HG02973 (cell line): ENCODE data around the gene SCEL.
"Not testable (repeated sequence)": the region's sequence is repeated elsewhere in the genome, so short reads cannot be mapped to it uniquely, and the experiment has no call there.

ENCODE experiments used
- ATAC-seq: cut with Tn5 transposase; IDR thresholded peaks from one replicate; pipeline ENCODE4 v1.9.1; 2021; ENCODE audit warnings: moderate library complexity; ENCODE audit not compliant: unreplicated experiment

SCEL gene

DNA sequence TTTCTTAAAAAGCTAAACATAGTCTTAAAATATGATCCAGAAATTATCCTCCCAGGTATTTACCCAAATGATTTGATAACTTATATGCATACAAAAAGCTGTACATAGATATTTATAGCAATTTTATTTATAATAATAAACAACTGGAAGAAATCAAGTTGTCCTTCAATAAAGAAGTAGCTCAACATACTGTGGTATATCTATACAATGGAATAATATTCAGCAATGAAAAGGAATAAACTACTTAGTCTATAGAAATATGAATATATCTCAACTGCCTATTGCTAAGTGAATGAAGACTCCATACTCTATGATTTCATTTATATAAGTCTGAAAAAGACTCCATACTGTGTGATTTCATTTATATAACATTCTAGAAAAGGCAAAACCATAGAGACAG is 114.9 kb downstream of the SCEL start:
- ATAC-seq, result no peak

DNA sequence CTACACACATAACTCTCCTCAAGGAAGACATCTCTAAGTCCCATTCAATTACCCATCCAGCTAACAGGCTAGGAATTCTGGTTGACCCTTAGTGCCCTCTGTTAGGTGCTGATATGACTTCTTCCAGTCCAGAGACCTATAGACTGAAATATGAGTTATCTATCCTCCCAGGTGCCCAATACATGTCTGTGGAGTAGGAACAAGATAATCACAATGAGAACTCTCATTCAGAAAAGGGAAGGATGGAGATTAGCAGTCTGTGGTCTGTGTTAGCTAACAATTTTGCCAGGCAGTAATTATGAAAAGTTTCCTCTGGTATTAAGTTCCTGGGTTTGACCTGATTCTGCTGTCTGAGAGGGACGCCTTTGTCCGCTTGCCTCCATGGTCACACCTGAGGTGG is 117.8 kb downstream of the SCEL start:
- no peak for ATAC-seq

DNA sequence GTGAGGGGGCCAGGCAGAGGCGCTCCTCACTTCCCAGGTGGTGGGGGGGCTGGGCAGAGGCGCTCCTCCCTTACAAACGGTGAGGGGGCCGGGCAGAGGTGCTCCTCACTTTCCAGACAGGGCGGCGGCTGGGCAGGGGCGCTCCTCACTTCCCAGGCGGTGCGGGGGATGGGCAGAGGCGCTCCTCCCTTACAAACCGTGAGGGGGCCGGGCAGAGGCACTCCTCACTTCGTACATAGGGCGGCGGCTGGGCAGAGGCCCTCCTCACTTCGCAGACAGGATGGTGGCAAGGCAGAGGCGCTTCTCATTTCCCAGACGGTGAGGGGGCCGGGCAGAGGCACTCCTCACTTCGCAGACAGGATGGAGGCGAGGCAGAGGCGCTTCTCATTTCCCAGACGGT is 124.5 kb downstream of the SCEL start:
- ATAC-seq, result not testable (repeated sequence)

DNA sequence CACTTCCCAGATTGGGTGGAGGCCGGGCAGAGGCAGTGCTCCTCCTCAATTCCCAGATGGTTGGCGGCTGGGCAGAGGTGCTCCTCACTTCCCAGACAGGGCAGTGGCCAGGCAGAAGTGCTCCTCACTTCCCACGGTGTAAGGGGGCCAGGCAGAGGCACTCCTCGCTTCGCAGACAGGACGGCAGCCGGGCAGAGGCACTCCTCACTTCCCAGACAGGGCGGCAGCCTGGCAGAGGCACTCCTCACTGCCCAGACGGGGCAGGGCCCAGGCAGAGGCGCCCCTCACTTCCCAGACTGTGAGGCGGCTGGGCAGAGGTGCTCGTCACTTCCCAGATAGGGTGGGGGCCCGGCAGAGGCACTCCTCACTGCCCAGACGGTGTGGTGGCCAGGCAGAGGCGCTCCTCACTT is 125.3 kb downstream of the SCEL start:
- ATAC-seq, result no peak

DNA sequence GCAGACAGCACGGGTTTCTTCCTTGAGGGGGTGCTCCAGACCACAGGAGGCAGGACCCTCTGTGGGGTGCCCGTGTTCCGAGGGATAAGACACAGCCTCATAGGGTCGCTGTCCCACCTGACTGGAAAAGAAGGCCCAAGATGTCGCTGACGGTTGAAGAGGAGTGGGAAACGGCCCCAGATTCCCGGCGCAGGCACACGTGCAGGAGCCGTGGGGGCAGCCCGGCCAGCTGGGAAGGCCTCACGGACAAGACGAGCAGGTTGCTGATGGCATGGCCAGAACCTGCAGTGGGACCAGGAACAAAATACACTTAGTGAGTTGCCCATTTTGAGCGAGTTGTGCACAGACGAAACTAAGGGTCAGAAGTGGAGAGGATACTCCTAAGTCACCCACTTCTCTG is 126.8 kb downstream of the SCEL start:
- ATAC-seq, result not testable (repeated sequence)

DNA sequence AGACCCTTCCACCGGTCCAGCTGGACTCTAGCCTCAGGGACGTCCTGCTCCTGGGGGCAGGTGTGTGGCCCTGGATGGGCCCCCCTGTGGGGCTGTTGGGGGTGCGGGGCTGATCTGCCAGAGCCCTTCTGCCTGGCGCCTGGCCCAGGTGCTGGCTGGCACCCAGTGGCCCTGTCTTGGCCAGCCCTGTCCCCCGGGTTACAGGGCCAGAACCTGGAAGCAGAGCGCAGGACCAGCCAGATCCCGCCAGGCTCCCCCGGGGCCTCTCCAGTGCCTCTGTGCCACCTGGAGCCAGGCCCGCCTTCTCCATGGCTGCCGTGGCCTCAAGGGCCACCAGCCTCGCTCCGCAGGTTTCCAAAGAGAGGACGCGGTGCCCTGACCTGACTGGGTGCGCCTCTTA is 127.3 kb downstream of the SCEL start:
- not testable (repeated sequence) for ATAC-seq

DNA sequence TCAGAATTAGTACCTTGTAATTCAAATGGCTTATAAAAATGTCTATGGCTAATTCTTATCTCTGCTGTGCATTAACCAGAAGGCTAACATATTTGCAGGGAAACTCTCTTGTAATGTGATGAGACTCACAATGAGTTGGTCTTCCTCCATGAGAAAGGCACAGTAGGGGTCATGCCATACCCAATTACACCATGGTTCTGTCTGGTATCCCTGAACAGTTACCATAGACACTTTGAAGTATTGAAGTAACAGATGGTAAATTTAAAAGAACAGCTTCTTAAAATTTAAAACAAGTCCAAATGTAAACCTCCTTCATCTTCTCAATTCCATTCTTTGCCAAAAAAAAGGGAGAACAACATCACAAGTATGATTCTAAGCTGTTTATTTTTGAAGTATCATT is 139.3 kb downstream of the SCEL start:
- ATAC-seq, result no peak

DNA sequence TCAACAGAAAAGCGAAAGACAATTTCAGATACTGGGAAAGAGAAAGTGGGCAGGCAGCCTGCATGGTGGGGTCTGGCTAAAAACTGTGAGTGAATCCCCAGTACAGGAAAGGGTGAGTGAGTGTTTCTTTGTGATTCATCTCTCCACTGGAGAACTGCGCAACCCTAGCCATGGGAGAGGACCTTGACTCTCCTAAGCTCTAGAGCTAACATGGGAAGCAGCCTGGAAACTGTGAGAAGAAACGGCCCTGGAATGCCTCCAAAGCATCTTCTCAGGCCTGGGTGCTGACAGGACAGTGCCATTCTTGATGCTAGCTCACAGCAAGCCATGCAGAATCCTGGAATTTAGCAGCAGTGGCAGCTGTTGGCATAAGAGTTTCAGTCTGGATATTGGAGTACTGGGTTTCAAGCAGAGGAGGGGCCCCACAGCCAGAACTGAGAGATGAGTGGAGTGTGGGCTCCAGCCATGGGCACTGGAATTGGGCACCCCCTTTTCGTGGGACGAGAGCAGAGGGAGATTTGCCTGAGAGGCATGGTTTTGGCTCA is 143.3 kb downstream of the SCEL start:
- no peak for ATAC-seq

DNA sequence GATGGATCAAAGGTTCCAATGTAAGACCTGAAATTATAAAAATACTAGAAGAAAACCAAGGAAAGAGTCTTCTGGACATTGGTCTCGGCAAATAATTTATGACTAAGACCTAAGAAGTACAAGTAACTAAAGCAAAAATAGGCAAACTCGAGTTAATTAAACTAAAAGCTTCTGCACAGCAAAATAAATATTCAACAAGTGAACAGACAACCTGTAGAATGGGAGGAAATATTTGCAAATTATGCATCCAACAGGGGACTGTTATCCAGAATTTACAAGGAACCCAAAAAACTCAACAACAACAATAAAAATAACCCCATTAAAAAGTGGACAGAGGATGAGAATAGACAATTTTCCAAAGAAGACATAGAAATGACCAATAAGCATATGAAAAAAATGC is 152.3 kb downstream of the SCEL start:
- no peak for ATAC-seq

DNA sequence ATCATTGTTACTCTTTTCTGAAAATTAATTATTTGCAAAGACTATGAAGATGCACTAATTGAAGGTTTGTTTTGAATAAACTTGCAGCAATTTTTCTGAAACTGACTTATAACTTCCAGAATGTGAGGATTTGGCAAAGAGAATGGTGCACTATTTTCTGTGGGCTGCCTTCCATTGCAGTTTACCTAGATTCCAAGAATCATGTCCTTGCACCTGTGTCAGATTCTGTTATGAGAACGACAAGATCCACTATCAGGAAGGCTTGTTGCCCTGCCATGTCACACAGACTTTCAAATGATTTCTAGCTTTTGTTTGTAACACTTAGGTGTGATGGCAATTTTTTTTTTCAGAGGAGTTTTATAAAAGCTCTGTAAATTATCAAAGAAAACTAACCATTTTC is 156.4 kb downstream of the SCEL start:
- no peak for ATAC-seq

DNA sequence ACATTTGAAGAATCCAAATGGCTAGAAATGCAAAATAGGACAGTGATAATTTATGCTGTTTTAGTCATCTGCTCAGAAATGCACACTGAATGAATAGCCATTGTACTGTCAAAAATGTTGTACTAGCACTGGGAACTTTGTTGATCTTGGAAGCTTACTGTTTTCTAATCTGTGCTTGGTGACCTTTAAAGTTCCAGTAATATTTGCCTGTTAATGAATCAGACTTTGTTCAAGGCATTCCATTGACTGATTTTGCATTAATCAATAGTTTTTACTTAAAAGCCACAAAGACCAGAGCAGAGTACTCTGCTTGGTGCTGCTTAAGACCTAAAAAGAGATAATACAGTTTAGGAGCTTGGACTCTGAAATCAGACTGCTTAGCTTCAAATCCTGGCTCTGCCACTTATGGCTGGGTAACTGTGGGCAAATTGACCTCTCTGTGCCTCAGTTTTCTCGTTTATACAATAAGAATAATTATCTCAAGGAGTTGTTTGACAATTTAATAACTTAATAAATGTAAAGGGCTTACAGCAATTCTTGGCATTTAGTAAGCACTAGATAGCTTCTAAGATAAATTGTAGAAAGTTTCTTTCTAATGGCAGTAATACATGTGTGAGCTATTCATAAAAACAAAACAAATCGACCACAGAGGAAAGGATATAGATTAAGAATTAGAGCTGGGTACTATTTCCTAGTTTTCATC is 157.4 kb downstream of the SCEL start:
- no peak for ATAC-seq

DNA sequence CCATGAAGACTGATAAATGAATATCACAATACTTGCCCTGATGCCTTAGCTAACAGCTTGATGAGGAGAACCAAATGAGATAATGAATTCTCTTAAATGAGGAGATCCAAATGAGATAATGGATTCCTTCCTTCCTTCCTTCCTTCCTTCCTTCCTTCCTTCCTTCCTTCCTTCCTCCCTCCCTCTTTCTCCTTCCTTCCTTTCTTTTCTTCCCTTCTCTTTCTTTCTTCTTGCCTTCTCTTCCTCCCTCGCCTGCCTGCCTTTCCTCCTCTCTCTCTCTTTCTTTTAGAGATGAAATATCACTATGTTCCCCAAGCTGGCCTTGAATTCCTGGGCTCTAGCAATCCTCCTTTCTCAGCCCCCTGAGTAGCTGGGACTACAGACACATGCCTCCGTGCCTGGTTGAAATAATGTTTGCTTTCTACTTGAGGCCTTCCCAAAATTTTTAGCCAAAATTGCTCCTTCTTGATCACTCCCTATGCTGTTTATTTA is 158.0 kb downstream of the SCEL start:
- ATAC-seq, result no peak
